WTC11 (cell line): ENCODE measurements around the gene SKOR2. TPM values are rescaled to one million over a fixed set of nuclear protein-coding genes. Genes with fewer than 3 reads are reported as not detected.

ENCODE experiments used
- ATAC-seq: fragments of 200-7000 bp; cut with Tn5 transposase; 2 replicates; pipeline ENCODE4 v1.10.0; 2021; ENCODE audit warnings: mild to moderate bottlenecking, moderate library complexity
- CTCF ChIA-PET: fragments of 300-600 bp; sonication (Branson Sonifier 250); formaldehyde crosslinking; loops from one replicate; lab custom pipeline; 2021; ENCODE audit warnings: antibody characterized with exemption; lab: Charles Lee
- POLR2A ChIA-PET: fragments of 350-600 bp; sonication (Branson Sonifier 250); formaldehyde crosslinking; loops from one replicate; lab custom pipeline; 2021; ENCODE audit warnings: antibody characterized with exemption; lab: Charles Lee
- DNase-seq: peaks from one replicate; pipeline ENCODE4 v3.0.0; 2021; ENCODE audit warnings: low spot score
- H3K27ac Mint-ChIP-seq: 2 replicates; pipeline ENCODE4 v1.8.0; 2021; ENCODE audit warnings: mixed read lengths
- H3K27me3 Mint-ChIP-seq: 2 replicates; pipeline ENCODE4 v1.8.0; 2021; ENCODE audit warnings: low read depth, mild to moderate bottlenecking, moderate library complexity, mixed read lengths
- H3K36me3 Mint-ChIP-seq: 2 replicates; pipeline ENCODE4 v1.8.0; 2021; ENCODE audit warnings: mixed read lengths
- H3K4me1 Mint-ChIP-seq: 2 replicates; pipeline ENCODE4 v1.8.0; 2022; ENCODE audit warnings: mixed read lengths
- H3K4me3 Mint-ChIP-seq: 2 replicates; pipeline ENCODE4 v1.8.0; 2021; ENCODE audit warnings: mild to moderate bottlenecking, moderate library complexity, mixed read lengths
- H3K9me3 Mint-ChIP-seq: 2 replicates; pipeline ENCODE4 v1.8.0; 2021; ENCODE audit warnings: mixed read lengths
- ELF4 ChIP-seq: sonication (generic); formaldehyde crosslinking; IDR thresholded peaks from 2 replicates; pipeline ENCODE4 v1.8.1; 2022; ENCODE audit warnings: low read depth, mild to moderate bottlenecking, moderate library complexity, missing genetic modification reagents
- ESRRA ChIP-seq: sonication (generic); formaldehyde crosslinking; IDR thresholded peaks from 2 replicates; pipeline ENCODE4 v1.8.1; 2022; ENCODE audit warnings: mild to moderate bottlenecking, missing genetic modification reagents, borderline replicate concordance
- FOXK1 ChIP-seq: sonication (generic); formaldehyde crosslinking; IDR thresholded peaks from 2 replicates; pipeline ENCODE4 v1.8.0; 2022; ENCODE audit warnings: mild to moderate bottlenecking, moderate library complexity, missing genetic modification reagents
- IRF2 ChIP-seq: sonication (generic); formaldehyde crosslinking; IDR thresholded peaks from 2 replicates; pipeline ENCODE4 v1.8.0; 2022; ENCODE audit warnings: low read depth, missing genetic modification reagents, borderline replicate concordance
- NR3C1 ChIP-seq: sonication (generic); formaldehyde crosslinking; conservative IDR thresholded peaks from 2 replicates; pipeline ENCODE4 v1.8.1; 2023; ENCODE audit warnings: low read depth, mild to moderate bottlenecking, missing genetic modification reagents
- TCF7 ChIP-seq: sonication (generic); formaldehyde crosslinking; IDR thresholded peaks from 2 replicates; pipeline ENCODE4 v1.8.0; 2022; ENCODE audit warnings: mild to moderate bottlenecking, low read depth, missing genetic modification reagents, moderate library complexity
- TEAD1 ChIP-seq: sonication (generic); formaldehyde crosslinking; IDR thresholded peaks from 2 replicates; pipeline ENCODE4 v1.8.0; 2022; ENCODE audit warnings: mild to moderate bottlenecking, missing genetic modification reagents
- TP53 ChIP-seq: sonication (generic); formaldehyde crosslinking; IDR thresholded peaks from 2 replicates; pipeline ENCODE4 v1.8.1; 2023; ENCODE audit warnings: mild to moderate bottlenecking, missing genetic modification reagents
- ZBTB21 ChIP-seq: sonication (generic); formaldehyde crosslinking; IDR thresholded peaks from 2 replicates; pipeline ENCODE4 v1.8.1; 2023; ENCODE audit warnings: mild to moderate bottlenecking, missing genetic modification reagents, borderline replicate concordance
- total RNA-seq: library from RNA; stranded (reverse); gene quantifications from 3 replicates; pipeline ENCODE4 v1.2.3, GENCODE V29; 2021
- TF ChIP-seq, protein P1 (sequence below): fragments of 250-450 bp; sonication (Bioruptor Pico); IDR thresholded peaks from 2 replicates; pipeline ENCODE4 v1.9.0; 2021; ENCODE audit warnings: mild to moderate bottlenecking
- TF ChIP-seq, protein P2 (sequence below): sonication (generic); formaldehyde crosslinking; IDR thresholded peaks from 2 replicates; pipeline ENCODE4 v1.8.1; 2023; ENCODE audit warnings: mild to moderate bottlenecking, missing genetic modification reagents, moderate library complexity
- TF ChIP-seq, protein P3 (sequence below): sonication (generic); formaldehyde crosslinking; IDR thresholded peaks from 2 replicates; pipeline ENCODE4 v1.8.0; 2022; ENCODE audit warnings: missing genetic modification reagents
- TF ChIP-seq, protein P4 (sequence below): sonication (generic); formaldehyde crosslinking; IDR thresholded peaks from 2 replicates; pipeline ENCODE4 v1.8.1; 2023; ENCODE audit warnings: mild to moderate bottlenecking, moderate library complexity, missing genetic modification reagents
- TF ChIP-seq, protein P5 (sequence below): sonication (generic); formaldehyde crosslinking; conservative IDR thresholded peaks from 2 replicates; pipeline ENCODE4 v1.8.1; 2023; ENCODE audit warnings: mild to moderate bottlenecking, low read depth, missing genetic modification reagents, moderate library complexity
- TF ChIP-seq, protein P6 (sequence below): fragments of 250-450 bp; sonication (Bioruptor Pico); IDR thresholded peaks from 2 replicates; pipeline ENCODE4 v1.8.0; 2021; ENCODE audit warnings: mild to moderate bottlenecking
- TF ChIP-seq, protein P7 (sequence below): fragments of 250-450 bp; sonication (Bioruptor Pico); conservative IDR thresholded peaks from 2 replicates; pipeline ENCODE4 v1.9.0; 2021; ENCODE audit warnings: mild to moderate bottlenecking

Gene SKOR2
- total RNA-seq, 1 experiment from 2014 or later = 1.3 TPM

DNA sequence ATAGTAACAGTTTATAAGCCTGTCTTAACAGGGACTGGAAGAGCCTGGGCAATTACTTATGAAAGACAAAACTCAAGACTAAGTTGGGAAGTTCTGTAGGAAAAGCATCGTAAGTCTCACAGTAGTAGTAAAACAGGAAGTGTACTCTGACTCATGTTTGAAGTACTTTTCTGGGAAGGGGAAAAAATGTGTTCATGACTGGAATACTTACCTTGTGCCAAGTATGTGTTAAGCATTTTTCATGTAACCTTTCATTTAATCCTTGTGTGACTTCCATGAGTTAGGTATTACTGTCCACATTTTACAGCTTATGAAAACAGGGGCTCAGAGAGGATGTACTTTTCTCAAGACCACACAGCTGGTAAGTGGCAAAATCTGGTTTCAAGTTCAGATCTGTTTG lies 13.7 kb upstream of the SKOR2 start (continued):
- TF ChIP-seq TP53 (CRISPR knock-in tag) = no peak

DNA sequence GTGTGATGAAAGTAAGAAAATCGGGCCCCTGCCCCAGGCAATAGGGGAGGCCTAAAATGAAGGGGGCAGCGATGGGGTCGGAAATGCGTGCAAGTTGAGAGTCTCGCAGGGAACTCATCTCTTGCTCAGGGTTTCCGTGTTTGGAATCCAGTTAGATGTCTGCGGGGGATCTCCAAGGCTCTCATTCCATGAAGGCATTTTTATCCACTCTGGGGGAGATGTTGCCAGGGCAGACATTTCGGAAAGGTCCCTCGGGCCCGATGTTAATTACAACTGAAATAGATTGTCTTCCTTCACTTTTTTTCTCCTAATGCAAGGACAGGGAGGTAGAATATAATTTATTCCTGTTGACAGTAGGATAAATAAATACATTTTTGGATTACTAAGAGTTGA lies 12.8 kb upstream of the SKOR2 start:
- Mint-ChIP-seq H3K4me1 (peaks cover 33% of the 10 kb centered on the region), H3K27ac (no peak overlapping the region), H3K9me3 (no peaks in the 10 kb centered on the region), H3K36me3 (no peaks in the 10 kb centered on the region), H3K4me3 (peak overlapping the region; percentile 89), H3K27me3 (peaks cover 83% of the 10 kb centered on the region)
- no peak for DNase-seq
- ATAC-seq = no peak
- ChIA-PET POLR2A (interaction anchor here (1.5 kb wide), 1 partner anchor 16 kb away, joined by 3 read pairs; no protein-coding TSS in a partner anchor), CTCF (interaction anchor here (0.6 to 3.1 kb wide), 7 partner anchors 10 to 141 kb away, joined by 3 to 12 read pairs (median 3); partner anchors contain the start of gene SKOR2)
- TF ChIP-seq FOXK1 = no peak
- TF ChIP-seq, protein P1, sequence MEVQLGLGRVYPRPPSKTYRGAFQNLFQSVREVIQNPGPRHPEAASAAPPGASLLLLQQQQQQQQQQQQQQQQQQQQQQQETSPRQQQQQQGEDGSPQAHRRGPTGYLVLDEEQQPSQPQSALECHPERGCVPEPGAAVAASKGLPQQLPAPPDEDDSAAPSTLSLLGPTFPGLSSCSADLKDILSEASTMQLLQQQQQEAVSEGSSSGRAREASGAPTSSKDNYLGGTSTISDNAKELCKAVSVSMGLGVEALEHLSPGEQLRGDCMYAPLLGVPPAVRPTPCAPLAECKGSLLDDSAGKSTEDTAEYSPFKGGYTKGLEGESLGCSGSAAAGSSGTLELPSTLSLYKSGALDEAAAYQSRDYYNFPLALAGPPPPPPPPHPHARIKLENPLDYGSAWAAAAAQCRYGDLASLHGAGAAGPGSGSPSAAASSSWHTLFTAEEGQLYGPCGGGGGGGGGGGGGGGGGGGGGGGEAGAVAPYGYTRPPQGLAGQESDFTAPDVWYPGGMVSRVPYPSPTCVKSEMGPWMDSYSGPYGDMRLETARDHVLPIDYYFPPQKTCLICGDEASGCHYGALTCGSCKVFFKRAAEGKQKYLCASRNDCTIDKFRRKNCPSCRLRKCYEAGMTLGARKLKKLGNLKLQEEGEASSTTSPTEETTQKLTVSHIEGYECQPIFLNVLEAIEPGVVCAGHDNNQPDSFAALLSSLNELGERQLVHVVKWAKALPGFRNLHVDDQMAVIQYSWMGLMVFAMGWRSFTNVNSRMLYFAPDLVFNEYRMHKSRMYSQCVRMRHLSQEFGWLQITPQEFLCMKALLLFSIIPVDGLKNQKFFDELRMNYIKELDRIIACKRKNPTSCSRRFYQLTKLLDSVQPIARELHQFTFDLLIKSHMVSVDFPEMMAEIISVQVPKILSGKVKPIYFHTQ (CRISPR knock-in tag) = no peak
- TF ChIP-seq, protein P2, sequence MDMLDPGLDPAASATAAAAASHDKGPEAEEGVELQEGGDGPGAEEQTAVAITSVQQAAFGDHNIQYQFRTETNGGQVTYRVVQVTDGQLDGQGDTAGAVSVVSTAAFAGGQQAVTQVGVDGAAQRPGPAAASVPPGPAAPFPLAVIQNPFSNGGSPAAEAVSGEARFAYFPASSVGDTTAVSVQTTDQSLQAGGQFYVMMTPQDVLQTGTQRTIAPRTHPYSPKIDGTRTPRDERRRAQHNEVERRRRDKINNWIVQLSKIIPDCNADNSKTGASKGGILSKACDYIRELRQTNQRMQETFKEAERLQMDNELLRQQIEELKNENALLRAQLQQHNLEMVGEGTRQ (CRISPR knock-in tag) = no peak
- TF ChIP-seq, protein P3, sequence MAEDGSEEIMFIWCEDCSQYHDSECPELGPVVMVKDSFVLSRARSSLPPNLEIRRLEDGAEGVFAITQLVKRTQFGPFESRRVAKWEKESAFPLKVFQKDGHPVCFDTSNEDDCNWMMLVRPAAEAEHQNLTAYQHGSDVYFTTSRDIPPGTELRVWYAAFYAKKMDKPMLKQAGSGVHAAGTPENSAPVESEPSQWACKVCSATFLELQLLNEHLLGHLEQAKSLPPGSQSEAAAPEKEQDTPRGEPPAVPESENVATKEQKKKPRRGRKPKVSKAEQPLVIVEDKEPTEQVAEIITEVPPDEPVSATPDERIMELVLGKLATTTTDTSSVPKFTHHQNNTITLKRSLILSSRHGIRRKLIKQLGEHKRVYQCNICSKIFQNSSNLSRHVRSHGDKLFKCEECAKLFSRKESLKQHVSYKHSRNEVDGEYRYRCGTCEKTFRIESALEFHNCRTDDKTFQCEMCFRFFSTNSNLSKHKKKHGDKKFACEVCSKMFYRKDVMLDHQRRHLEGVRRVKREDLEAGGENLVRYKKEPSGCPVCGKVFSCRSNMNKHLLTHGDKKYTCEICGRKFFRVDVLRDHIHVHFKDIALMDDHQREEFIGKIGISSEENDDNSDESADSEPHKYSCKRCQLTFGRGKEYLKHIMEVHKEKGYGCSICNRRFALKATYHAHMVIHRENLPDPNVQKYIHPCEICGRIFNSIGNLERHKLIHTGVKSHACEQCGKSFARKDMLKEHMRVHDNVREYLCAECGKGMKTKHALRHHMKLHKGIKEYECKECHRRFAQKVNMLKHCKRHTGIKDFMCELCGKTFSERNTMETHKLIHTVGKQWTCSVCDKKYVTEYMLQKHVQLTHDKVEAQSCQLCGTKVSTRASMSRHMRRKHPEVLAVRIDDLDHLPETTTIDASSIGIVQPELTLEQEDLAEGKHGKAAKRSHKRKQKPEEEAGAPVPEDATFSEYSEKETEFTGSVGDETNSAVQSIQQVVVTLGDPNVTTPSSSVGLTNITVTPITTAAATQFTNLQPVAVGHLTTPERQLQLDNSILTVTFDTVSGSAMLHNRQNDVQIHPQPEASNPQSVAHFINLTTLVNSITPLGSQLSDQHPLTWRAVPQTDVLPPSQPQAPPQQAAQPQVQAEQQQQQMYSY (CRISPR knock-in tag) = no peak
- TF ChIP-seq ESRRA = no peak
- TF ChIP-seq, protein P4, sequence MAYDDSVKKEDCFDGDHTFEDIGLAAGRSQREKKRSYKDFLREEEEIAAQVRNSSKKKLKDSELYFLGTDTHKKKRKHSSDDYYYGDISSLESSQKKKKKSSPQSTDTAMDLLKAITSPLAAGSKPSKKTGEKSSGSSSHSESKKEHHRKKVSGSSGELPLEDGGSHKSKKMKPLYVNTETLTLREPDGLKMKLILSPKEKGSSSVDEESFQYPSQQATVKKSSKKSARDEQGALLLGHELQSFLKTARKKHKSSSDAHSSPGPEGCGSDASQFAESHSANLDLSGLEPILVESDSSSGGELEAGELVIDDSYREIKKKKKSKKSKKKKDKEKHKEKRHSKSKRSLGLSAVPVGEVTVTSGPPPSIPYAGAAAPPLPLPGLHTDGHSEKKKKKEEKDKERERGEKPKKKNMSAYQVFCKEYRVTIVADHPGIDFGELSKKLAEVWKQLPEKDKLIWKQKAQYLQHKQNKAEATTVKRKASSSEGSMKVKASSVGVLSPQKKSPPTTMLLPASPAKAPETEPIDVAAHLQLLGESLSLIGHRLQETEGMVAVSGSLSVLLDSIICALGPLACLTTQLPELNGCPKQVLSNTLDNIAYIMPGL = no peak
- no peak for TF ChIP-seq IRF2 (CRISPR knock-in tag)
- TF ChIP-seq, protein P5, sequence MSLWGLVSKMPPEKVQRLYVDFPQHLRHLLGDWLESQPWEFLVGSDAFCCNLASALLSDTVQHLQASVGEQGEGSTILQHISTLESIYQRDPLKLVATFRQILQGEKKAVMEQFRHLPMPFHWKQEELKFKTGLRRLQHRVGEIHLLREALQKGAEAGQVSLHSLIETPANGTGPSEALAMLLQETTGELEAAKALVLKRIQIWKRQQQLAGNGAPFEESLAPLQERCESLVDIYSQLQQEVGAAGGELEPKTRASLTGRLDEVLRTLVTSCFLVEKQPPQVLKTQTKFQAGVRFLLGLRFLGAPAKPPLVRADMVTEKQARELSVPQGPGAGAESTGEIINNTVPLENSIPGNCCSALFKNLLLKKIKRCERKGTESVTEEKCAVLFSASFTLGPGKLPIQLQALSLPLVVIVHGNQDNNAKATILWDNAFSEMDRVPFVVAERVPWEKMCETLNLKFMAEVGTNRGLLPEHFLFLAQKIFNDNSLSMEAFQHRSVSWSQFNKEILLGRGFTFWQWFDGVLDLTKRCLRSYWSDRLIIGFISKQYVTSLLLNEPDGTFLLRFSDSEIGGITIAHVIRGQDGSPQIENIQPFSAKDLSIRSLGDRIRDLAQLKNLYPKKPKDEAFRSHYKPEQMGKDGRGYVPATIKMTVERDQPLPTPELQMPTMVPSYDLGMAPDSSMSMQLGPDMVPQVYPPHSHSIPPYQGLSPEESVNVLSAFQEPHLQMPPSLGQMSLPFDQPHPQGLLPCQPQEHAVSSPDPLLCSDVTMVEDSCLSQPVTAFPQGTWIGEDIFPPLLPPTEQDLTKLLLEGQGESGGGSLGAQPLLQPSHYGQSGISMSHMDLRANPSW = no peak
- TF ChIP-seq, protein P6, sequence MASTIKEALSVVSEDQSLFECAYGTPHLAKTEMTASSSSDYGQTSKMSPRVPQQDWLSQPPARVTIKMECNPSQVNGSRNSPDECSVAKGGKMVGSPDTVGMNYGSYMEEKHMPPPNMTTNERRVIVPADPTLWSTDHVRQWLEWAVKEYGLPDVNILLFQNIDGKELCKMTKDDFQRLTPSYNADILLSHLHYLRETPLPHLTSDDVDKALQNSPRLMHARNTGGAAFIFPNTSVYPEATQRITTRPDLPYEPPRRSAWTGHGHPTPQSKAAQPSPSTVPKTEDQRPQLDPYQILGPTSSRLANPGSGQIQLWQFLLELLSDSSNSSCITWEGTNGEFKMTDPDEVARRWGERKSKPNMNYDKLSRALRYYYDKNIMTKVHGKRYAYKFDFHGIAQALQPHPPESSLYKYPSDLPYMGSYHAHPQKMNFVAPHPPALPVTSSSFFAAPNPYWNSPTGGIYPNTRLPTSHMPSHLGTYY (CRISPR knock-in tag) = no peak
- no peak for TF ChIP-seq TCF7
- no peak for TF ChIP-seq NR3C1 (CRISPR knock-in tag)
- TF ChIP-seq, protein P7, sequence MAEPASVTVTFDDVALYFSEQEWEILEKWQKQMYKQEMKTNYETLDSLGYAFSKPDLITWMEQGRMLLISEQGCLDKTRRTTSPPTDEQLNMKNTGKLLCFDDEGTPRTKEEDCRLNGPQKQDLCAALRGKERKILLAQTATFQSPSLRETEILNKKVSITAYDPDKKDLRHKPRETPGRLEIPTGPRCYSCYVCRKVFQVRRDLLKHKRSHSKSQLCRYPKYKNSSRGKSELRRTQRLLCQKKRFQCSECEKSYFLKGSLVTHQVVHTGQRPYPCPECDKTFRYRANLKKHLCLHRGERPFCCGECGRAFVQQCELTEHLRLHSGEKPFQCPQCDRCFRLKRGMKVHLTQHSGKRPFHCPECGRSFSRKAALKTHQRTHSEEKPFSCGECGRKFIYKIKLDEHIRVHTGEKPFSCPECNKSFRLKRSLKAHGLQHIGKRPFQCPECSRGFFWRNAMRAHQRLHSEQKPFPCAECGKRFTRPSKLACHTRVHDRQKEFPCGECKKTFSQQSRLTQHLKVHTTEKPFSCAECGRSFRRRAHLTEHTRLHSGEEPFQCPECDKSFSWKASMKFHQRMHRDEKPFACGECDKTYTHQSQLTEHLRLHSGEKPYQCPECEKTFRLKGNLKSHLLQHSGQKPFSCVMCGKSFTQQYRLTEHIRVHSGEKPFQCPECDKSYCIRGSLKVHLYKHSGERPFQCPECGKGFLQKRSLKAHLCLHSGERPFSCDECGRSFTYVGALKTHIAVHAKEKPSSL (CRISPR knock-in tag) = no peak
- no peak for TF ChIP-seq TEAD1 (CRISPR knock-in tag)
- TF ChIP-seq TP53 (CRISPR knock-in tag) = no peak
- no peak for TF ChIP-seq ELF4 (CRISPR knock-in tag)
- TF ChIP-seq ZBTB21 = no peak
